ENCODE measurements around the gene GFOD2.

The GFOD2 gene

DNA sequence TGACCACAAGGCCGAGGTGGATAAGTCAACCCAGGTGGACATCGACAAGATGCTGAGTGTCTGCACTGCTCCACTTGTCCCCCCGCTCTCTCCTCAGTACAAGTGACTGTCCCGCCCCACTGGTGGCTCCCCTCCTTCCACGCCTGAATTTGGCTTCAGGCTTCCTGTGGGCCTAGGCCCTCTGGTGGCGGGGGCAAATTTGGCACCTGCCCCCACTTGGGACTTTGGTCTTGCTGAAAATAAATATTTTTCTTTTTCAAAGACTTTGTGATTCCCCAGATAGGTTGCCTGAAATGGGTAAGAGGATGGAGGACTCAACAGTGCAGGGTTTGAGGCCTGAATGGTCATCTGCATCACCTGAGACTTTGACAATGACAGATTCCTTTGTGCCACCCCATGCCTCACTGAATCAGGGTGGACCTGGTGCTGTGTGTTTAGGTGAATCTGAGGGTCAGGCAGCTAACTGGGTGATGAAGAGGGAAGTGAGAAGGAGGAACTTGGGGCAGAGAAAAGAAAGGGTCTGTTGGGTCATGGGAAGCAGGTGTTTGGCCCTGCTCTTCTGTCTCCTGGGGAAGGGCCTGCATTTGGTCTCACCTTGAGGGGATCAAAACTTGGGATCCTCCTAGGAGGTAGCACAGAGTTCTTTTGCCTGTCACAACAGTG is 50.5 kb downstream of the GFOD2 start:
- TF ChIP-seq, protein P1, sequence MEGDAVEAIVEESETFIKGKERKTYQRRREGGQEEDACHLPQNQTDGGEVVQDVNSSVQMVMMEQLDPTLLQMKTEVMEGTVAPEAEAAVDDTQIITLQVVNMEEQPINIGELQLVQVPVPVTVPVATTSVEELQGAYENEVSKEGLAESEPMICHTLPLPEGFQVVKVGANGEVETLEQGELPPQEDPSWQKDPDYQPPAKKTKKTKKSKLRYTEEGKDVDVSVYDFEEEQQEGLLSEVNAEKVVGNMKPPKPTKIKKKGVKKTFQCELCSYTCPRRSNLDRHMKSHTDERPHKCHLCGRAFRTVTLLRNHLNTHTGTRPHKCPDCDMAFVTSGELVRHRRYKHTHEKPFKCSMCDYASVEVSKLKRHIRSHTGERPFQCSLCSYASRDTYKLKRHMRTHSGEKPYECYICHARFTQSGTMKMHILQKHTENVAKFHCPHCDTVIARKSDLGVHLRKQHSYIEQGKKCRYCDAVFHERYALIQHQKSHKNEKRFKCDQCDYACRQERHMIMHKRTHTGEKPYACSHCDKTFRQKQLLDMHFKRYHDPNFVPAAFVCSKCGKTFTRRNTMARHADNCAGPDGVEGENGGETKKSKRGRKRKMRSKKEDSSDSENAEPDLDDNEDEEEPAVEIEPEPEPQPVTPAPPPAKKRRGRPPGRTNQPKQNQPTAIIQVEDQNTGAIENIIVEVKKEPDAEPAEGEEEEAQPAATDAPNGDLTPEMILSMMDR (IDR thresholded peaks at IDR 0.05), result no peak
- Histone ChIP-seq H3K27ac (peak overlapping the region in 1 of 2 donors; percentile 96), H3K4me3 (no peak overlapping the region)
- DNase-seq (ENCODE audit: low spot score), result no peak

DNA sequence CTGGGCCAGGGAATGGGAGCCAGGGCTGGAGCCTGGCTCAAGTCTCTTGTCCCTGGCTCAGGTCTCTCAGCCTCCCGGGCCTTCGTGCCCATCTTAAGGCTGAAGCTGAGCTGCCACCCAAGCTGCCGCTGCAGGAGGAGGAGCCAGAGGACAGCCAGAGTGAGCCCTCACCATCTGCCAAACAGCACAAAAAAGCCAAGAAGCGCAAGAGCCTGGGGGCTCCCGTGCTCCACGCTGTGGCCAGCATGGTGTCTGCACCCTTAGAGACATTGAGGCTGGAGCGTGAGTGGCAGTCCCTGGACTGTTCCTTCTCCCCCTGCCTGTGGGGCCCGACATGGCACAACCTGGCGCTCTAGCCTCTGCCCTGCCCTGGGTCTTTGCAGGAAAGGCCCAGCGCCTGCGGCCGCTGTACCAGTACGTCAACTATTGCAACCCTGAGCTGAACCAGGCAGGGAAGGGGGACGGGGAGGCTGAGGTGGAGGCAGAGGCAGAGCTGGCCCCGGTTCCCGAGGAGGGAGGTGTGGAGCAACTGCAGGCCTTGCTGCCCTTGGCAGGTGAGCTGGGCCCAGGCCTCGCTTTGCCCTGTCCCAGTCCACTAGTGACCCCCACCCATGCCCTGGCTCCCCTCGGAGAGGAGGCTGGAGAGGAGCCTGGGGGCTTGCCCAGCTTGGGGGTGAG is 51.2 kb downstream of the GFOD2 start:
- peak; percentile 93 for DNase-seq (ENCODE audit: low spot score)
- H3K27ac ChIP-seq, result peak overlapping the region; percentile 86 to 96
- TF ChIP-seq, protein P1 (IDR thresholded peaks at IDR 0.05), result peak; percentile 92
- peak overlapping the region; percentile 84 for H3K4me3 ChIP-seq

DNA sequence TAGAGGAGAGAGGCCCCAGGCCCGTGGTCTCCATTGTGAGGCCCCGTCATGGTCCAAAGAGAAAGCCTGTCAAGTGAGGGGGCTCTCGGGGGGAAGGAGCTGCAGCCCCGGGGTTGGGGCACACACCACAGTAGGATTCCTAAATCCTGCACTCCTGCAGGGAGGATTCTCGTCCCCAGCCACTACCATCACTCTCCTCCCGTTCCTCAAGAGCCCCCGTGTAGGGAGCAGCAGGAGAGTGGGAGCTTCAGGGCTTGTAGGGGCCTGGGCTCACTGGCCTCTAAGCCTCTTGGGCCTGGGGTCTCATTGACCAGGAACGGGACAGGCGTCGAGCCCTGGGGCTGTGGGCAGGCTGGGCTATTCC is 51.7 kb downstream of the GFOD2 start:
- Histone ChIP-seq H3K27ac (peak overlapping the region; percentile 86 to 96), H3K4me3 (peak overlapping the region; percentile 84)
- TF ChIP-seq, protein P1 (IDR thresholded peaks at IDR 0.05), result no peak
- DNase-seq (ENCODE audit: low spot score), result no peak

DNA sequence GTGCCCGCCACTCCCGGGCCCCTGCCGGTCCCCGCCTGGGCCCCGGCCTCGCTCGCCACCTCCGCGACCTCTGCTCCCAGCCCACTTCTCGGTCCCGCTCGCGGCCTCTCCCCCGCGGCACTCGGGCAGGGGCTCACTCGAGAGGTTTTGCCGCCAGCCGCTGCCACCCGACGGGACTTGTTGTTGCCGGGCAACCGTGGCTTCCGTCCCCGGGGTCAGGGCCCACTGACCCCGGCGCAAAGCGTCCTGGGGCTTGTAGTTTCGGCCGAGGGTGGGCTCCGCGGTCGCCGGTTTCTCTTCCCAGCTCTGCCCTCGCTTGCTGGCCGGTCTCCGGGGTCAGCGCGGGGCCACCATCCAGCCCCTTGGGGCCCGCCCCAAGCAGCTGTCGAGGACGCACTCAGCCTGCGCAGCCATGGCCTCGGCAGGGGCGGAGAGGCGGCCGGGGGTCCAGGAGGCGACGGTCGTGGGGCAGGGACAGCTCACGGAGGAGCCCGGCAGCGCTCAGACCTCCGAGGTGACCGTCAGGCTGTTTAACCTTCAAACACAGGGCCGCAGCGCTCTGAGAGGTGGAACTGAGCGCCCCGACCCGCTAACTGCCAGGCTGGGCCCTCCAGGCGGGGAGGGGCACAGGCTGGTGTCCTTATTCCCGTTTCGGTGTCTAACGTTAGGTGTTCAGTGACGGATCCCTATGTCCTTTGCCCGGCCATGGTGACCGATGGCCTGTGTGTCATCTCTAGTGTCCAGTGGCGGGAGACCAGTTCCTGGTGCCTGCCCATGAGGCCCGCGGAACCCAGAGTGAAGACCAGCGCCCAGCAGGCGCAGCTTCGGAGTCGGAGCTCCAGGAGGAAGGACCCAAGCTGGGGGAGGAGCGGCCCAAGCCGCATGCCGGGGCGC is 52.3 kb downstream of the GFOD2 start, which contains the start of the genes C16orf86 and ENKD1:
TSS of gene C16orf86 (plus strand) at position 256 of the 894 bp plus-strand sequence. CDS start at position 413, 157 bp downstream.
TSS of gene ENKD1 (minus strand) at position 192 of the 894 bp plus-strand sequence. CDS start 308 bp downstream, outside the sequence.
- peak within 1 kb of the TSS; percentile 86 to 96 for H3K27ac ChIP-seq
- DNase-seq (ENCODE audit: low spot score), result peak; percentile 90
- TF ChIP-seq, protein P1 (IDR thresholded peaks at IDR 0.05), result no peak
- H3K4me3 ChIP-seq, result peak within 1 kb of the TSS; percentile 84

DNA sequence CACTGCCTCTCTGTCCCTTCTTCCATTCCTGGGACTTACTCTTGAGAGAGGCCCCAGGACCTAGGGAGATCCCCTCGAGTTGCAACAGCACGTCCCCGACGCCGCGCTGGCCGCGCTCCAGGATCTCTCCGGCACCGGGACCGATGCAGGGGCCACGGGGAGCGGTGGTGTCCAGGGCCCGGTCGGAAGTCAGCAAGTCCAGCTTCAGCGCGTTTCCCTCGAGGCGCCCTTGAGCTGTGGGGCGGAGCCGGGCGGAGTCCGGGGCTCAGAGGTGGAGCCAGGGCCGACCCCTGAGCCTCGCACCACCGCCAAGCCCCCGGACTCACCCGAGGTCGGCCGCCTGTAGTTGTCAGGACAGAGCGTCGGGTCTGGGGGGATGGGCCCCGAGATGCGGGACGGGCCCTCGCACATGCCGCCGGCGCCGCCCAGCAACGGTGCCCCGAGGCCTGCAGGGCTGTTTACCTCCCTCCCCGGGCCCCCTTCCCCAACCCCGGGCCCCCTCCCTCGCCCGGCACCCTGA is 53.0 kb downstream of the GFOD2 start:
- Histone ChIP-seq H3K4me3 (peak overlapping the region; percentile 84), H3K27ac (peak overlapping the region; percentile 86 to 96)
- TF ChIP-seq, protein P1 (IDR thresholded peaks at IDR 0.05), result no peak
- no peak for DNase-seq (ENCODE audit: low spot score)

DNA sequence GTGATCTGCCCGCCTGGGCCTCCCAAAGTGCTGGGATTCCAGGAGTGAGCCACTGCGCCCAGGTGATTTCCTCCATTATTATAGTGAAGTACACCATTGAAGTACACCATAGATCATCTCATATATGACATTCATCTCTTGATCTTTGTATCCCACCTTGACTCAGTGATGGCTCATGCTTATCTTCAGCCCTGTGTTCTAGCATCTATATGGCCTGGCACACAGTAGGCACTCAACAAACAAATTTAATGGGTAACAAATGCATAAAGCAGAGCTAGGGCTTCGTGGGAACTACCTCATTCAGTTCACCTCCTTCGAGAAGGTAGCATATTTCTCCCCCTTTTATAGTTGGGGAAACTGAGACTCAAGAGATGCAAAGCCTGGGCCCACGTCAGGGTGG is 53.5 kb downstream of the GFOD2 start:
- TF ChIP-seq, protein P1 (IDR thresholded peaks at IDR 0.05), result no peak
- Histone ChIP-seq H3K4me3 (peak overlapping the region; percentile 84), H3K27ac (no peak overlapping the region)
- DNase-seq (ENCODE audit: low spot score), result no peak
